ENCODE results near the gene ITGAV. TPM values are rescaled to one million over a fixed set of nuclear protein-coding genes. Genes with fewer than 3 reads are reported as not detected.
A peak's percentile ranks its signal among the peaks of the same experiment; 100 is the strongest.

Gene ITGAV
- total and polyA plus RNA-seq, 4 experiments from 2014 or later = 1.2 to 12.0 (median 6.7) TPM

- no peak for DNase-seq
- Mint-ChIP-seq H3K36me3 (no peaks in the 10 kb centered on the region), H3K9me3 (no peaks in the 10 kb centered on the region), H3K27me3 (peaks cover 1 to 3% of the 10 kb centered on the region in 2 donors), H3K27ac (no peak overlapping the region), H3K4me1 (no peaks in the 10 kb centered on the region), H3K4me3 (no peak overlapping the region)
- Histone ChIP-seq H3K9me3 (ENCODE audit: control insufficient read depth in 1 of 2, low read length in 2 of 2) (no peaks in the 10 kb centered on the region), H3K27ac (ENCODE audit: low read depth, low read length) (no peak overlapping the region), H3K36me3 (ENCODE audit: insufficient read depth, low read length) (no peaks in the 10 kb centered on the region), H3K4me3 (ENCODE audit: low read length in 2 of 2) (no peak overlapping the region), H3K4me1 (ENCODE audit: insufficient read depth, low read length) (no peaks in the 10 kb centered on the region), H3K27me3 (ENCODE audit: insufficient read depth, low read length) (no peaks in the 10 kb centered on the region)
- ChIA-PET CTCF (ENCODE audit: partially characterized antibody) (no interaction called here), POLR2A (ENCODE audit: partially characterized antibody) (interaction anchor here (0.6 kb wide), 1 partner anchor 8 kb away, joined by 4 read pairs; no protein-coding TSS in a partner anchor)
- intact Hi-C loops (cut with micrococcal nuclease) = no loop called here
Observed at GRCh38 chr2:186575856-186576255, 14.0 kb upstream of the ITGAV start.

GRCh38 chr2:186576614-186577013, 13.2 kb upstream of the ITGAV start:
- CTCF ChIA-PET (ENCODE audit: partially characterized antibody) = no interaction called here
- H3K9me3 Mint-ChIP-seq = no peaks in the 10 kb centered on the region
- H3K9me3 ChIP-seq (ENCODE audit: control insufficient read depth in 1 of 2, low read length in 2 of 2) = no peaks in the 10 kb centered on the region

GRCh38 chr2:186582698-186583097, 7.2 kb upstream of the ITGAV start:
- ChIA-PET CTCF (ENCODE audit: partially characterized antibody) (no interaction called here), POLR2A (ENCODE audit: partially characterized antibody) (no interaction called here)
- Histone ChIP-seq H3K4me3 (ENCODE audit: low read length in 2 of 2) (no peak overlapping the region), H3K27me3 (ENCODE audit: insufficient read depth, low read length) (no peaks in the 10 kb centered on the region), H3K9me3 (ENCODE audit: control insufficient read depth in 1 of 2, low read length in 2 of 2) (no peaks in the 10 kb centered on the region), H3K27ac (ENCODE audit: low read depth, low read length) (no peak overlapping the region), H3K36me3 (ENCODE audit: insufficient read depth, low read length) (no peaks in the 10 kb centered on the region), H3K4me1 (ENCODE audit: insufficient read depth, low read length) (no peaks in the 10 kb centered on the region)
- Mint-ChIP-seq H3K4me1 (no peaks in the 10 kb centered on the region), H3K27me3 (peaks cover 3 to 11% of the 10 kb centered on the region in 2 donors), H3K27ac (no peak overlapping the region), H3K36me3 (no peaks in the 10 kb centered on the region), H3K4me3 (no peak overlapping the region), H3K9me3 (no peaks in the 10 kb centered on the region)
- intact Hi-C loops (cut with micrococcal nuclease) = no loop called here
- no peak for DNase-seq

More at GRCh38 chr2:186576614-186577013, 13.2 kb upstream of the ITGAV start:
- H3K36me3 ChIP-seq (ENCODE audit: insufficient read depth, low read length) = no peaks in the 10 kb centered on the region
- Mint-ChIP-seq H3K4me1 (no peaks in the 10 kb centered on the region), H3K4me3 (no peak overlapping the region), H3K36me3 (no peaks in the 10 kb centered on the region), H3K27ac (no peak overlapping the region), H3K27me3 (peaks cover 1 to 3% of the 10 kb centered on the region in 2 donors)
- H3K27me3 ChIP-seq (ENCODE audit: insufficient read depth, low read length) = no peaks in the 10 kb centered on the region
- no peak overlapping the region for H3K27ac ChIP-seq (ENCODE audit: low read depth, low read length)
- no peaks in the 10 kb centered on the region for H3K4me1 ChIP-seq (ENCODE audit: insufficient read depth, low read length)
- intact Hi-C loops (cut with micrococcal nuclease) = no loop called here
- no peak for DNase-seq
- no peak overlapping the region for H3K4me3 ChIP-seq (ENCODE audit: low read length in 2 of 2)
- POLR2A ChIA-PET (ENCODE audit: partially characterized antibody) = no interaction called here

DNA sequence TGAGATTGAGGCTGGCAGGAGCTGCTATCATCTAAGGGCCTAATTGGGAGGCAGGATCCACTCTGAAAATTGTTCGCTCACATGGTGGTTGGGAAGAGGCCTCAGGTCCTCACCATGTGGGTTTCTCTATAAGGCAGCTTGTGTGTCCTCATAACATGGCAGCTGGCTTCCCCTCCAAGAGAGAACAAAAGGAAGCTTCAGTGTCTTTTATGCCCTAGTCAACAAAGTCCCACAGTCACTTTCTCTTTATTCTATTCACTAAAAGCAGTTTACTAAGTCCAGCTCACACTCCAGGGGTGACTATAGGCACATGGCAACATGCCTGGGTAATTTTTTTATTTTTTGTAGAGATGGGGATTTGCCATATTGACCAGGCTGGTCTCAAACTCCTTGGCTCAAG, 5.8 kb upstream of the ITGAV start:
- Mint-ChIP-seq H3K36me3 (no peaks in the 10 kb centered on the region), H3K27ac (no peak overlapping the region), H3K9me3 (no peaks in the 10 kb centered on the region), H3K4me1 (peaks cover 2 to 3% (median 3%) of the 10 kb centered on the region in 4 donors), H3K4me3 (no peak overlapping the region), H3K27me3 (peaks cover 3 to 11% of the 10 kb centered on the region in 2 donors)
- Histone ChIP-seq H3K27ac (ENCODE audit: low read depth, low read length) (no peak overlapping the region), H3K4me1 (ENCODE audit: insufficient read depth, low read length) (peaks cover 6% of the 10 kb centered on the region), H3K4me3 (ENCODE audit: low read length in 2 of 2) (no peak overlapping the region), H3K36me3 (ENCODE audit: insufficient read depth, low read length) (no peaks in the 10 kb centered on the region), H3K27me3 (ENCODE audit: insufficient read depth, low read length) (no peaks in the 10 kb centered on the region), H3K9me3 (ENCODE audit: control insufficient read depth in 1 of 2, low read length in 2 of 2) (no peaks in the 10 kb centered on the region)
- intact Hi-C loops (cut with micrococcal nuclease) = no loop called here
- ChIA-PET POLR2A (ENCODE audit: partially characterized antibody) (interaction anchor here (0.6 kb wide), 1 partner anchor 9 kb away, joined by 4 read pairs; no protein-coding TSS in a partner anchor), CTCF (ENCODE audit: partially characterized antibody) (no interaction called here)
- no peak for DNase-seq

GRCh38 chr2:186588421-186588820, 1.4 kb upstream of the ITGAV start:
- H3K27me3 ChIP-seq (ENCODE audit: insufficient read depth, low read length) = no peaks in the 10 kb centered on the region
- Mint-ChIP-seq H3K36me3 (peaks cover 0 to 8% of the 10 kb centered on the region in 2 donors), H3K4me3 (peak overlapping the region in 2 of 8 donors; percentile 17 to 24), H3K9me3 (no peaks in the 10 kb centered on the region), H3K4me1 (peaks cover 18 to 34% (median 23%) of the 10 kb centered on the region in 4 donors), H3K27me3 (peaks cover 3 to 10% of the 10 kb centered on the region in 2 donors), H3K27ac (no peak overlapping the region)
- POLR2A ChIA-PET (ENCODE audit: partially characterized antibody) = no interaction called here
- intact Hi-C loops (cut with micrococcal nuclease) = no loop called here
- H3K36me3 ChIP-seq (ENCODE audit: insufficient read depth, low read length) = no peaks in the 10 kb centered on the region
- H3K9me3 ChIP-seq (ENCODE audit: control insufficient read depth in 1 of 2, low read length in 2 of 2) = no peaks in the 10 kb centered on the region
- DNase-seq = peak in 1 of 5 donors; percentile 22
- H3K27ac ChIP-seq (ENCODE audit: low read depth, low read length) = no peak overlapping the region
- H3K4me1 ChIP-seq (ENCODE audit: insufficient read depth, low read length) = peaks cover 33% of the 10 kb centered on the region
- H3K4me3 ChIP-seq (ENCODE audit: low read length in 2 of 2) = no peak overlapping the region
- CTCF ChIA-PET (ENCODE audit: partially characterized antibody) = interaction anchor here (3.2 kb wide), 1 partner anchor 53 kb away, joined by 25 read pairs; no protein-coding TSS in a partner anchor

DNA sequence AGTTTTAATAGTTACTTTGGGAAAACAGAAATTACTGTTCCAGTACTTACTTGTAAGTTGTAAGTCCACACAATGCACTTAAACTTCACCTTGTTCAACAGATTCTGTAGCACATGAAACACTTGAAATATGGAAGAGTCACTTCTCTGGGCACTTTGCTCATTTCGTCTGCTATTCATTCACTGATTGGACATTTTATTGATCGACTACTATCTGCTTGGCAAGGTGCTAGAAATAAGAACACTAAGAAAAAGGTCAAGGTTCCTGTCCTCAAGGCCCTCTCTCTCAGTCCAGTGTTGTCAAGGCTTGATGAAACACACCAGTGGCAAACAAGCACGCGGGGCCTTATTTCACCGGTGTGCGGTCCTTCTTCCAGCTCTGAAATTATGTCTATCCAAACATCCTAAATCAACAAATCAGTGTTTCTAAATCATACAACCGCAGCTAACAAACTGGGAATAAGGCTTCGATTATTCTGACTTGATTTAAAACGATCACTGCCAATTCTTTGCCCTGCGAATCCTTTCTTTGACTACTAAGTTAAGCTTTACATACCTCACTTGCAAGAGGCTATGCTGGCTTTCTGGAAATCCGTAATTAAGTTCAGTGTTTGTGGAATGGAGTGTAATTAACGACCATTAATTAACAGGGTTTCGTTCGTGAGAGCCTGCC, 780 bp upstream of the ITGAV start:
- Histone ChIP-seq H3K36me3 (ENCODE audit: insufficient read depth, low read length) (no peaks in the 10 kb centered on the region), H3K27me3 (ENCODE audit: insufficient read depth, low read length) (no peaks in the 10 kb centered on the region), H3K9me3 (ENCODE audit: control insufficient read depth in 1 of 2, low read length in 2 of 2) (no peaks in the 10 kb centered on the region), H3K27ac (ENCODE audit: low read depth, low read length) (peak overlapping the region; percentile 46), H3K4me1 (ENCODE audit: insufficient read depth, low read length) (peaks cover 33% of the 10 kb centered on the region), H3K4me3 (ENCODE audit: low read length in 2 of 2) (peak overlapping the region; percentile 77 to 85)
- Mint-ChIP-seq H3K27me3 (peaks cover 0 to 6% of the 10 kb centered on the region in 2 donors), H3K4me3 (peak overlapping the region; percentile 86 to 93 (median 89)), H3K27ac (peak overlapping the region; percentile 73 to 93 (median 82)), H3K36me3 (peaks cover 0 to 8% of the 10 kb centered on the region in 2 donors), H3K9me3 (no peaks in the 10 kb centered on the region), H3K4me1 (peaks cover 21 to 36% (median 26%) of the 10 kb centered on the region in 4 donors)
- ChIA-PET CTCF (ENCODE audit: partially characterized antibody) (interaction anchor here (0.8 to 3.2 kb wide), 6 partner anchors 52 to 108 kb away, joined by 3 to 25 read pairs (median 6); partner anchors contain the start of gene ZC3H15), POLR2A (ENCODE audit: partially characterized antibody) (interaction anchor here (1.0 to 2.4 kb wide), 5 partner anchors 8 to 103 kb away, joined by 3 to 44 read pairs (median 4); partner anchors contain the start of gene ZC3H15)
- intact Hi-C loops (cut with micrococcal nuclease) = no loop called here
- peak in 1 of 5 donors; percentile 25 for DNase-seq

DNA sequence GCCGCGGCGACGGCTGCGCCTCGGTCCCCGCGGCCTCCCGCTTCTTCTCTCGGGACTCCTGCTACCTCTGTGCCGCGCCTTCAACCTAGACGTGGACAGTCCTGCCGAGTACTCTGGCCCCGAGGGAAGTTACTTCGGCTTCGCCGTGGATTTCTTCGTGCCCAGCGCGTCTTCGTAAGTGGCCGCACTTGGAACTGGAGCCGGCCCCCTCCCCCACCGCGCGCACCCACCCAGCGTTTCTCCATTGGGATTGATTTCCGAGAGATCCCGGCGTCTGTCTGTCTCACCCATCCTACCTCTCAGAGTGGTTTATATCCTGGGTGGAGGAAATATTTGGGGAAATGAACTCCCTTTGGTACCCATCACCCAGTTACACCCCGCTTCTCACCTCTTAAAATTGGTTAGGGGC, 498 bp downstream of the ITGAV start:
- H3K36me3 Mint-ChIP-seq = peaks cover 0 to 8% of the 10 kb centered on the region in 2 donors
- ChIA-PET CTCF (ENCODE audit: partially characterized antibody) (interaction anchor here (1.2 to 3.2 kb wide), 5 partner anchors 51 to 109 kb away, joined by 3 to 25 read pairs (median 6); partner anchors contain the start of gene ZC3H15), POLR2A (ENCODE audit: partially characterized antibody) (interaction anchor here (0.6 to 2.4 kb wide), 6 partner anchors 9 to 104 kb away, joined by 3 to 44 read pairs (median 4); partner anchors contain the start of gene ZC3H15)
- intact Hi-C loops (cut with micrococcal nuclease) = loop anchor here (1.0 to 5.0 kb wide), 3 partner anchors 52 to 104 kb away; partner anchors contain the start of gene ZC3H15
- peak in 1 of 5 donors; percentile 30 for DNase-seq
- peak overlapping the region; percentile 46 for H3K27ac ChIP-seq (ENCODE audit: low read depth, low read length)
- peak overlapping the region; percentile 77 to 85 for H3K4me3 ChIP-seq (ENCODE audit: low read length in 2 of 2)
- H3K36me3 ChIP-seq (ENCODE audit: insufficient read depth, low read length) = no peaks in the 10 kb centered on the region
- H3K4me3 Mint-ChIP-seq = peak overlapping the region; percentile 88 to 96 (median 94)
- H3K9me3 ChIP-seq (ENCODE audit: control insufficient read depth in 1 of 2, low read length in 2 of 2) = no peaks in the 10 kb centered on the region
- no peaks in the 10 kb centered on the region for H3K27me3 ChIP-seq (ENCODE audit: insufficient read depth, low read length)
- H3K27ac Mint-ChIP-seq = peak overlapping the region; percentile 73 to 91 (median 86)
- peaks cover 27 to 41% (median 33%) of the 10 kb centered on the region in 4 donors for H3K4me1 Mint-ChIP-seq
- peaks cover 38% of the 10 kb centered on the region for H3K4me1 ChIP-seq (ENCODE audit: insufficient read depth, low read length)
- peaks cover 0 to 3% of the 10 kb centered on the region in 2 donors for H3K27me3 Mint-ChIP-seq
- no peaks in the 10 kb centered on the region for H3K9me3 Mint-ChIP-seq

Measured in CD4-positive, alpha-beta memory T cell (primary cell).